ENCODE data around the gene GALNT1. TPM values are rescaled to one million over a fixed set of nuclear protein-coding genes. Genes with fewer than 3 reads are reported as not detected.

The GALNT1 gene
- total and polyA plus RNA-seq, 4 donors: 18.1 to 65.3 (median 37.3) TPM

DNA sequence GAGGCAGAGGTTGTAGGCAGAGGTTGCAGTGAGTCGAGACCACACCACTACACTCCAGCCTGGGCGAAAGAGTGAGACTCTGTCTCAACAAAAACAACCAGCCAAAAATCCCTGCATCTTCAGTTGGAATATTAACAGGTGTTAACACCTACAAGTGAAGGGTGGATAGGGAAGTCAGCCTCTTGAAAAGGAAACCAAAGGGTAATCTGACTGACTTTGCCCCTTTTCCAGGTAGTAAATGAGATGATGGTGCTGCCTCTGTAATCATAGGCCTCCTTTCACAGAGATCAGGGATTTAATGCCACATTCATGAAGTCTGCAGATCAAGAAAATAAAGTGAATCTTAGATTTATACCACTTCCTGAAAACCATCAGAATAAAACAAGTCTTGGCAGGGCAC is 133.6 kb downstream of the GALNT1 start:
- H3K27me3 ChIP-seq (ENCODE audit: control insufficient read depth in 1 of 2, insufficient read depth in 2 of 2, low read length in 1 of 2): no peaks in the 10 kb centered on the region
- H3K36me3 ChIP-seq (ENCODE audit: control insufficient read depth in 1 of 2, insufficient read depth in 2 of 2, low read length in 1 of 2): peaks cover 0 to 2% of the 10 kb centered on the region in 2 donors
- H3K27ac ChIP-seq (ENCODE audit: low read depth in 1 of 2, low read length in 2 of 2): no peak overlapping the region
- no peak overlapping the region for H3K4me3 ChIP-seq (ENCODE audit: low read length in 2 of 2)
- intact Hi-C loops (cut with DNase I): no loop called here
- no peaks in the 10 kb centered on the region for H3K9me3 ChIP-seq (ENCODE audit: control insufficient read depth, low read length)
- 99 to 100% methylated on average over 2 of the region's 2 CpGs for WGBS, 2 donors
- no peaks in the 10 kb centered on the region for H3K4me1 ChIP-seq (ENCODE audit: control insufficient read depth in 1 of 2, insufficient read depth in 2 of 2, low read length in 2 of 2)
- ATAC-seq (ENCODE audit: low FRiP score) (no peak), DNase-seq (no peak)

GRCh38 chr18:35716169-35716831 is 134.8 kb downstream of the GALNT1 start:
- Histone ChIP-seq H3K9me3 (ENCODE audit: control insufficient read depth, low read length) (no peaks in the 10 kb centered on the region), H3K4me1 (ENCODE audit: control insufficient read depth in 1 of 2, insufficient read depth in 2 of 2, low read length in 2 of 2) (no peaks in the 10 kb centered on the region), H3K27me3 (ENCODE audit: control insufficient read depth in 1 of 2, insufficient read depth in 2 of 2, low read length in 1 of 2) (no peaks in the 10 kb centered on the region), H3K36me3 (ENCODE audit: control insufficient read depth in 1 of 2, insufficient read depth in 2 of 2, low read length in 1 of 2) (no peaks in the 10 kb centered on the region), H3K4me3 (ENCODE audit: low read length in 2 of 2) (no peak overlapping the region), H3K27ac (ENCODE audit: low read depth in 1 of 2, low read length in 2 of 2) (no peak overlapping the region)
- DNase-seq (no peak), ATAC-seq (ENCODE audit: low FRiP score) (no peak)
- 64 to 70% methylated on average over 4 of the region's 4 CpGs for WGBS, 2 donors
- intact Hi-C loops (cut with DNase I): no loop called here

DNA sequence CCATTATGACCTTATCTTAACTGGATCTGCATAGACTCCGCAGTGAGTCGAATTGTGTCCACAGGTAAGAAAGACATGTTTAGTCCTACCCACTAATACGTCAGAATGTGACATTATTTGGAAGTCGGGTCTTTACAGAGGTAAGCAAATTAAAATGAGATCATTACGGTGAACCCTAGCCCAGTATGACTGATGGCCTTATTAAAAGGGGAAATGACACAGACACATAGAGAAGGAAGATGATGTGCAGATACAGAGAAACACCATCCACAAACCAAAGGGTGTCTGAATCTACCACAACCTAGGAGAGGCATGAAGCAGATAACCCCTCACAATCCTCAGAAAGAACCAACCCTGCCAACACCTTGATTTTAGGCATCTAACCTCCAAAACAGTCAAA is 135.6 kb downstream of the GALNT1 start:
- Histone ChIP-seq H3K36me3 (ENCODE audit: control insufficient read depth in 1 of 2, insufficient read depth in 2 of 2, low read length in 1 of 2) (no peaks in the 10 kb centered on the region), H3K4me1 (ENCODE audit: control insufficient read depth in 1 of 2, insufficient read depth in 2 of 2, low read length in 2 of 2) (no peaks in the 10 kb centered on the region), H3K4me3 (ENCODE audit: low read length in 2 of 2) (no peak overlapping the region), H3K27ac (ENCODE audit: low read depth in 1 of 2, low read length in 2 of 2) (no peak overlapping the region), H3K27me3 (ENCODE audit: control insufficient read depth in 1 of 2, insufficient read depth in 2 of 2, low read length in 1 of 2) (no peaks in the 10 kb centered on the region), H3K9me3 (ENCODE audit: control insufficient read depth, low read length) (peaks cover 2% of the 10 kb centered on the region)
- WGBS, 2 donors: 94 to 95% methylated on average over 5 of the region's 5 CpGs
- intact Hi-C loops (cut with DNase I): no loop called here
- no peak for ATAC-seq (ENCODE audit: low FRiP score)
- no peak for DNase-seq

GRCh38 chr18:35721431-35722081 is 140.0 kb downstream of the GALNT1 start:
- H3K27me3 ChIP-seq (ENCODE audit: control insufficient read depth in 1 of 2, insufficient read depth in 2 of 2, low read length in 1 of 2): no peaks in the 10 kb centered on the region
- no peaks in the 10 kb centered on the region for H3K36me3 ChIP-seq (ENCODE audit: control insufficient read depth in 1 of 2, insufficient read depth in 2 of 2, low read length in 1 of 2)
- no peak overlapping the region for H3K4me3 ChIP-seq (ENCODE audit: low read length in 2 of 2)
- no peak overlapping the region for H3K27ac ChIP-seq (ENCODE audit: low read depth in 1 of 2, low read length in 2 of 2)
- no peaks in the 10 kb centered on the region for H3K4me1 ChIP-seq (ENCODE audit: control insufficient read depth in 1 of 2, insufficient read depth in 2 of 2, low read length in 2 of 2)
- intact Hi-C loops (cut with DNase I): no loop called here
- 86 to 92% methylated on average over 6 of the region's 6 CpGs for WGBS, 2 donors
- peaks cover 2% of the 10 kb centered on the region for H3K9me3 ChIP-seq (ENCODE audit: control insufficient read depth, low read length)
- no peak for DNase-seq
- ATAC-seq (ENCODE audit: low FRiP score): no peak

GRCh38 chr18:35728676-35729075 is 147.1 kb downstream of the GALNT1 start:
- 77 to 81% methylated on average over 3 of the region's 3 CpGs for WGBS, 2 donors
- Histone ChIP-seq H3K36me3 (ENCODE audit: control insufficient read depth in 1 of 2, insufficient read depth in 2 of 2, low read length in 1 of 2) (no peaks in the 10 kb centered on the region), H3K27me3 (ENCODE audit: control insufficient read depth in 1 of 2, insufficient read depth in 2 of 2, low read length in 1 of 2) (no peaks in the 10 kb centered on the region), H3K4me3 (ENCODE audit: low read length in 2 of 2) (no peak overlapping the region), H3K9me3 (ENCODE audit: control insufficient read depth, low read length) (no peaks in the 10 kb centered on the region), H3K4me1 (ENCODE audit: control insufficient read depth in 1 of 2, insufficient read depth in 2 of 2, low read length in 2 of 2) (no peaks in the 10 kb centered on the region), H3K27ac (ENCODE audit: low read depth in 1 of 2, low read length in 2 of 2) (no peak overlapping the region)
- ATAC-seq (ENCODE audit: low FRiP score) (no peak), DNase-seq (no peak)
- intact Hi-C loops (cut with DNase I): no loop called here

- Histone ChIP-seq H3K9me3 (ENCODE audit: control insufficient read depth, low read length) (no peaks in the 10 kb centered on the region), H3K4me3 (ENCODE audit: low read length in 2 of 2) (no peak overlapping the region), H3K27me3 (ENCODE audit: control insufficient read depth in 1 of 2, insufficient read depth in 2 of 2, low read length in 1 of 2) (peaks cover 0 to 1% of the 10 kb centered on the region in 2 donors), H3K27ac (ENCODE audit: low read depth in 1 of 2, low read length in 2 of 2) (no peak overlapping the region), H3K4me1 (ENCODE audit: control insufficient read depth in 1 of 2, insufficient read depth in 2 of 2, low read length in 2 of 2) (no peaks in the 10 kb centered on the region), H3K36me3 (ENCODE audit: control insufficient read depth in 1 of 2, insufficient read depth in 2 of 2, low read length in 1 of 2) (no peaks in the 10 kb centered on the region)
- DNase-seq (no peak), ATAC-seq (ENCODE audit: low FRiP score) (no peak)
- intact Hi-C loops (cut with DNase I): no loop called here
- 43 to 63% methylated on average over 3 of the region's 3 CpGs for WGBS, 2 donors
Measured at GRCh38 chr18:35729991-35730668, 148.6 kb downstream of the GALNT1 start.

DNA sequence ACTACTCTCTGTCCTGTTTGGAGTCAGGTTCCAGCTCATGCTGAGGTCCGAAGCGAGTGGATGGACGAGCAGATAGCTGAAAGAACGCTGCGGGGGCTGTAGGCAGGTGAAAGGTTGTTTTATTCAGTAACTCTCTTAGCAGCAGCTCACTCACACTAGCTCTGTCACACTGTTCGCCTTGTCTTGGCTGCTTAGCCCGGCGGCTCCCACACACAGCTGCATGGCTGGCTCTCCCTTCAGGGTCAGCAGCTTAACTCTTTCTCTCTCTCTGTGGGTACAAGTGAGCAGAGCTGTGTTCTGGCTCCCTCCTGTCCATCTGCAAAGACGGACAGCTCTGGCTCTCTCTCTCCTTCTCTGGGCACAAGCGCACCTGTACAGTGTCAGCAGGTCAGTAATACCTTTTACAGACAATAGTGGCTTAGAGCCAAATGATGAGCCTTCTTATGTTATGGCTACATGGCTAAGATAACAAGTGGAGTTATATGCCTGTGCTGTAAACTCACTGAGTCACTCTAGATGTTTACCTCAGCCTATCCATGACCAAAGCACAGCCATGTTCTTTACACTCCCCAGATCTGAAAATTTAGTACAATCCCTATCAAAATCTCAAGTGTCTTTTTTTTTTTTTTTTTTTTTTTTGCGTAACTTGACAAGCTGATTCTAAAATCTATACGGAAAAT is 149.3 kb downstream of the GALNT1 start:
- ATAC-seq (ENCODE audit: low FRiP score) (no peak), DNase-seq (no peak)
- no peaks in the 10 kb centered on the region for H3K9me3 ChIP-seq (ENCODE audit: control insufficient read depth, low read length)
- WGBS, 2 donors: 69 to 75% methylated on average over 12 of the region's 12 CpGs
- H3K27me3 ChIP-seq (ENCODE audit: control insufficient read depth in 1 of 2, insufficient read depth in 2 of 2, low read length in 1 of 2): peaks cover 0 to 1% of the 10 kb centered on the region in 2 donors
- no peak overlapping the region for H3K27ac ChIP-seq (ENCODE audit: low read depth in 1 of 2, low read length in 2 of 2)
- intact Hi-C loops (cut with DNase I): no loop called here
- H3K36me3 ChIP-seq (ENCODE audit: control insufficient read depth in 1 of 2, insufficient read depth in 2 of 2, low read length in 1 of 2): no peaks in the 10 kb centered on the region
- H3K4me1 ChIP-seq (ENCODE audit: control insufficient read depth in 1 of 2, insufficient read depth in 2 of 2, low read length in 2 of 2): no peaks in the 10 kb centered on the region
- no peak overlapping the region for H3K4me3 ChIP-seq (ENCODE audit: low read length in 2 of 2)

- Histone ChIP-seq H3K4me1 (ENCODE audit: control insufficient read depth in 1 of 2, insufficient read depth in 2 of 2, low read length in 2 of 2) (no peaks in the 10 kb centered on the region), H3K27me3 (ENCODE audit: control insufficient read depth in 1 of 2, insufficient read depth in 2 of 2, low read length in 1 of 2) (peaks cover 0 to 1% of the 10 kb centered on the region in 2 donors), H3K4me3 (ENCODE audit: low read length in 2 of 2) (no peak overlapping the region), H3K27ac (ENCODE audit: low read depth in 1 of 2, low read length in 2 of 2) (no peak overlapping the region), H3K9me3 (ENCODE audit: control insufficient read depth, low read length) (no peaks in the 10 kb centered on the region), H3K36me3 (ENCODE audit: control insufficient read depth in 1 of 2, insufficient read depth in 2 of 2, low read length in 1 of 2) (no peaks in the 10 kb centered on the region)
- intact Hi-C loops (cut with DNase I): no loop called here
- DNase-seq: no peak
- no peak for ATAC-seq (ENCODE audit: low FRiP score)
Measured at GRCh38 chr18:35731701-35732100, 150.2 kb downstream of the GALNT1 start.

Measured in aorta (tissue), 5 donors.